Liver (tissue), 9 donors: ENCODE results near the gene DHDH. TPM values are rescaled to one million over a fixed set of nuclear protein-coding genes. Genes with fewer than 3 reads are reported as not detected.

ENCODE experiments used
- DNase-seq: peaks from one replicate; pipeline ENCODE4 v3.0.0-alpha.2; 2017; ENCODE audit warnings: low spot score
- H3K27ac ChIP-seq, 2 donors: one replicate each; pipeline ENCODE4 v1.7.0; 2013; ENCODE audit warnings: inconsistent platforms in 2 of 2, low read length in 2 of 2, control low read depth in 1 of 2, low read depth in 1 of 2, mild to moderate bottlenecking in 1 of 2
- H3K27me3 ChIP-seq, 4 donors: one replicate each; pipeline versions ENCODE4 v1.6.1 to v1.7.0; 2013; ENCODE audit warnings: low read length in 3 of 4, inconsistent platforms in 1 of 4, mild to moderate bottlenecking in 1 of 4, moderate library complexity in 1 of 4; ENCODE audit not compliant: control insufficient read depth in 4 of 4, insufficient read depth in 4 of 4
- H3K36me3 ChIP-seq, 4 donors: one replicate each; pipeline versions ENCODE4 v1.6.1 to v1.7.0; 2013; ENCODE audit warnings: low read length in 3 of 4, mild to moderate bottlenecking in 3 of 4, low read depth in 1 of 4, moderate library complexity in 1 of 4; ENCODE audit not compliant: control insufficient read depth in 4 of 4, insufficient read depth in 3 of 4
- H3K4me1 ChIP-seq, 4 donors: one replicate each; pipeline versions ENCODE4 v1.6.1 to v1.7.0; 2013; ENCODE audit warnings: low read length in 3 of 4, mild to moderate bottlenecking in 3 of 4, moderate library complexity in 1 of 4; ENCODE audit not compliant: control insufficient read depth in 4 of 4, insufficient read depth in 4 of 4
- H3K4me3 ChIP-seq, 3 donors: one replicate each; pipeline versions ENCODE4 v1.6.1 to v1.7.0; 2013; ENCODE audit warnings: low read length in 3 of 3, control low read depth in 1 of 3, low read depth in 1 of 3, mild to moderate bottlenecking in 1 of 3
- H3K9ac ChIP-seq, 2 donors: one replicate each; pipeline ENCODE4 v1.7.0; 2013; ENCODE audit warnings: low read length in 2 of 2, mild to moderate bottlenecking in 2 of 2, moderate library complexity in 2 of 2, control low read depth in 1 of 2, low read depth in 1 of 2
- H3K9me3 ChIP-seq, 4 donors: one replicate each; pipeline versions ENCODE4 v1.6.1 to v1.7.0; 2013; ENCODE audit warnings: low read length in 3 of 4; ENCODE audit not compliant: control insufficient read depth in 4 of 4
- FOXA1 ChIP-seq: IDR thresholded peaks from 2 replicates; pipeline ENCODE4 v1.6.1; 2016; ENCODE audit warnings: antibody characterized with exemption
- FOXA2 ChIP-seq: IDR thresholded peaks from 2 replicates; pipeline ENCODE4 v1.6.1; 2016; ENCODE audit warnings: antibody characterized with exemption
- GABPA ChIP-seq, 2 donors: IDR thresholded peaks in 1 of 2; conservative IDR thresholded peaks in 1 of 2; 2 replicates each; pipeline ENCODE4 v1.6.1; 2016; ENCODE audit warnings: antibody characterized with exemption in 2 of 2, mild to moderate bottlenecking in 1 of 2, moderate library complexity in 1 of 2
- HNF4A ChIP-seq, 2 donors: conservative IDR thresholded peaks; 2 replicates each; pipeline ENCODE4 v1.6.1; 2016; ENCODE audit warnings: antibody characterized with exemption in 2 of 2, mild to moderate bottlenecking in 2 of 2
- HNF4G ChIP-seq: IDR thresholded peaks from 2 replicates; pipeline ENCODE4 v1.6.1; 2016; ENCODE audit warnings: antibody characterized with exemption
- JUND ChIP-seq, 2 donors: IDR thresholded peaks; 2 replicates each; pipeline ENCODE4 v1.6.1; 2016; ENCODE audit warnings: antibody characterized with exemption in 2 of 2
- NR2F2 ChIP-seq: IDR thresholded peaks from 2 replicates; pipeline ENCODE4 v1.6.1; 2016; ENCODE audit warnings: antibody characterized with exemption
- RAD21 ChIP-seq, 2 donors: IDR thresholded peaks; 2 replicates each; pipeline ENCODE4 v1.6.1; 2016; ENCODE audit warnings: antibody characterized with exemption in 2 of 2, mild to moderate bottlenecking in 2 of 2
- RXRA ChIP-seq, 2 donors: IDR thresholded peaks; 2 replicates each; pipeline ENCODE4 v1.6.1; 2017 to 2018; ENCODE audit warnings: antibody characterized with exemption in 2 of 2, mild to moderate bottlenecking in 1 of 2
- SP1 ChIP-seq: IDR thresholded peaks from 2 replicates; pipeline ENCODE4 v1.6.1; 2018; ENCODE audit warnings: antibody characterized with exemption, mild to moderate bottlenecking
- TAF1 ChIP-seq: conservative IDR thresholded peaks from 2 replicates; pipeline ENCODE4 v1.6.1; 2016; ENCODE audit warnings: antibody characterized with exemption, mild to moderate bottlenecking
- YY1 ChIP-seq: IDR thresholded peaks from 2 replicates; pipeline ENCODE4 v1.6.1; 2016; ENCODE audit warnings: antibody characterized with exemption, mild to moderate bottlenecking
- ZBTB33 ChIP-seq: IDR thresholded peaks from 2 replicates; pipeline ENCODE4 v1.6.1; 2016; ENCODE audit warnings: antibody characterized with exemption
- WGBS: extraction: QIAGEN DNeasy Blood & Tissue Kit; methylation state at CpG from one replicate; pipeline ENCODE4 v1.1.7; 2013; 5-methylcytosine and 5-hydroxymethylcytosine counted together
- polyA plus RNA-seq, 2 donors: library from polyadenylated mRNA; stranded (reverse) in 1 of 2; unstranded in 1 of 2; fragments of 200-250 nt in 1 of 2; fragments of >200 nt in 1 of 2; fragmentation: Nextera tagmentation in 1 of 2; extraction: Ambion mirVana in 1 of 2; gene quantifications; one replicate each; pipeline versions ENCODE4 v1.2.1 to v1.2.3, GENCODE V29; 2013 to 2015
- total RNA-seq, 2 donors: library from RNA; depleted of rRNA; stranded (reverse); fragments of >200 nt; gene quantifications; one replicate each; pipeline ENCODE4 v1.2.3, GENCODE V29; 2014
- TF ChIP-seq, protein P1 (sequence below): IDR thresholded peaks from 2 replicates; pipeline ENCODE4 v1.6.1; 2016; ENCODE audit warnings: antibody characterized with exemption, mild to moderate bottlenecking
- TF ChIP-seq, protein P2 (sequence below): IDR thresholded peaks from 2 replicates; pipeline ENCODE4 v1.6.1; 2016; ENCODE audit warnings: antibody characterized with exemption
- TF ChIP-seq, protein P3 (sequence below): fragments of 150-350 bp; IDR thresholded peaks from 2 replicates; pipeline ENCODE4 v1.5.1; 2017; ENCODE audit warnings: improper control_type of control experiment, low read depth, low read length; ENCODE audit not compliant: missing input control
- donor health status: healthy.
- donor health status: healthy.
- donor health status: healthy.
- donor health status: healthy.
- donor health status: healthy.

DHDH gene
- total and polyA plus RNA-seq, 4 donors, result 0.16 to 1.3 TPM; not detected in 2

GRCh38 chr19:48962029-48962848 lies 28.7 kb downstream of the DHDH start:
- WGBS, result 45% methylated on average over 22 of the region's 22 CpGs
- Histone ChIP-seq H3K4me1 (peaks cover 7 to 28% (median 18%) of the 10 kb centered on the region in 4 donors), H3K9me3 (no peaks in the 10 kb centered on the region), H3K27me3 (no peaks in the 10 kb centered on the region), H3K36me3 (peaks cover 0 to 5% (median 1%) of the 10 kb centered on the region in 4 donors), H3K4me3 (peak overlapping the region; percentile 18 to 53 (median 27)), H3K27ac (peak overlapping the region; percentile 90 to 96), H3K9ac (peak overlapping the region; percentile 60 to 70)
- DNase-seq, result peak; percentile 82
- TF ChIP-seq SP1 (no peak), TAF1 (peak; percentile 21), NR2F2 (no peak), JUND (IDR thresholded peaks at IDR 0.05) (no peak), YY1 (peak; percentile 45), ZBTB33 (no peak), FOXA2 (no peak), HNF4A (conservative IDR thresholded peaks at IDR 0.05) (peak; percentile 21 to 42), HNF4G (no peak), RAD21 (IDR thresholded peaks at IDR 0.05) (peak in 1 of 2 donors; percentile 13), FOXA1 (no peak), RXRA (IDR thresholded peaks at IDR 0.05) (peak; percentile 39 to 55), GABPA (IDR thresholded peaks at IDR 0.05 in 1 of 2, conservative IDR thresholded peaks at IDR 0.05 in 1 of 2) (no peak)
- TF ChIP-seq, protein P1, sequence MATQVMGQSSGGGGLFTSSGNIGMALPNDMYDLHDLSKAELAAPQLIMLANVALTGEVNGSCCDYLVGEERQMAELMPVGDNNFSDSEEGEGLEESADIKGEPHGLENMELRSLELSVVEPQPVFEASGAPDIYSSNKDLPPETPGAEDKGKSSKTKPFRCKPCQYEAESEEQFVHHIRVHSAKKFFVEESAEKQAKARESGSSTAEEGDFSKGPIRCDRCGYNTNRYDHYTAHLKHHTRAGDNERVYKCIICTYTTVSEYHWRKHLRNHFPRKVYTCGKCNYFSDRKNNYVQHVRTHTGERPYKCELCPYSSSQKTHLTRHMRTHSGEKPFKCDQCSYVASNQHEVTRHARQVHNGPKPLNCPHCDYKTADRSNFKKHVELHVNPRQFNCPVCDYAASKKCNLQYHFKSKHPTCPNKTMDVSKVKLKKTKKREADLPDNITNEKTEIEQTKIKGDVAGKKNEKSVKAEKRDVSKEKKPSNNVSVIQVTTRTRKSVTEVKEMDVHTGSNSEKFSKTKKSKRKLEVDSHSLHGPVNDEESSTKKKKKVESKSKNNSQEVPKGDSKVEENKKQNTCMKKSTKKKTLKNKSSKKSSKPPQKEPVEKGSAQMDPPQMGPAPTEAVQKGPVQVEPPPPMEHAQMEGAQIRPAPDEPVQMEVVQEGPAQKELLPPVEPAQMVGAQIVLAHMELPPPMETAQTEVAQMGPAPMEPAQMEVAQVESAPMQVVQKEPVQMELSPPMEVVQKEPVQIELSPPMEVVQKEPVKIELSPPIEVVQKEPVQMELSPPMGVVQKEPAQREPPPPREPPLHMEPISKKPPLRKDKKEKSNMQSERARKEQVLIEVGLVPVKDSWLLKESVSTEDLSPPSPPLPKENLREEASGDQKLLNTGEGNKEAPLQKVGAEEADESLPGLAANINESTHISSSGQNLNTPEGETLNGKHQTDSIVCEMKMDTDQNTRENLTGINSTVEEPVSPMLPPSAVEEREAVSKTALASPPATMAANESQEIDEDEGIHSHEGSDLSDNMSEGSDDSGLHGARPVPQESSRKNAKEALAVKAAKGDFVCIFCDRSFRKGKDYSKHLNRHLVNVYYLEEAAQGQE, result peak; percentile 83
- TF ChIP-seq, protein P2, sequence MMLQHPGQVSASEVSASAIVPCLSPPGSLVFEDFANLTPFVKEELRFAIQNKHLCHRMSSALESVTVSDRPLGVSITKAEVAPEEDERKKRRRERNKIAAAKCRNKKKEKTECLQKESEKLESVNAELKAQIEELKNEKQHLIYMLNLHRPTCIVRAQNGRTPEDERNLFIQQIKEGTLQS, result no peak
- TF ChIP-seq, protein P3, sequence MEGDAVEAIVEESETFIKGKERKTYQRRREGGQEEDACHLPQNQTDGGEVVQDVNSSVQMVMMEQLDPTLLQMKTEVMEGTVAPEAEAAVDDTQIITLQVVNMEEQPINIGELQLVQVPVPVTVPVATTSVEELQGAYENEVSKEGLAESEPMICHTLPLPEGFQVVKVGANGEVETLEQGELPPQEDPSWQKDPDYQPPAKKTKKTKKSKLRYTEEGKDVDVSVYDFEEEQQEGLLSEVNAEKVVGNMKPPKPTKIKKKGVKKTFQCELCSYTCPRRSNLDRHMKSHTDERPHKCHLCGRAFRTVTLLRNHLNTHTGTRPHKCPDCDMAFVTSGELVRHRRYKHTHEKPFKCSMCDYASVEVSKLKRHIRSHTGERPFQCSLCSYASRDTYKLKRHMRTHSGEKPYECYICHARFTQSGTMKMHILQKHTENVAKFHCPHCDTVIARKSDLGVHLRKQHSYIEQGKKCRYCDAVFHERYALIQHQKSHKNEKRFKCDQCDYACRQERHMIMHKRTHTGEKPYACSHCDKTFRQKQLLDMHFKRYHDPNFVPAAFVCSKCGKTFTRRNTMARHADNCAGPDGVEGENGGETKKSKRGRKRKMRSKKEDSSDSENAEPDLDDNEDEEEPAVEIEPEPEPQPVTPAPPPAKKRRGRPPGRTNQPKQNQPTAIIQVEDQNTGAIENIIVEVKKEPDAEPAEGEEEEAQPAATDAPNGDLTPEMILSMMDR, result no peak
